Muscle of arm (tissue), 12 donors: ENCODE data around the gene SLC2A1. TPM values are rescaled to one million over a fixed set of nuclear protein-coding genes. Genes with fewer than 3 reads are reported as not detected.
A peak's percentile ranks its signal among the peaks of the same experiment; 100 is the strongest.

Experiments
- DNase-seq: peaks from one replicate; pipeline ENCODE4 v3.0.0-alpha.2; 2013
- polyA plus RNA-seq, 12 donors: library from polyadenylated mRNA; unstranded; fragments of 120-200 nt; gene quantifications; one replicate each; pipeline ENCODE4 v1.2.1, GENCODE V29; 2013; ENCODE audit not compliant: insufficient read length in 12 of 12

Gene SLC2A1
- polyA plus RNA-seq, 12 donors = 16.5 to 99.0 (median 23.9) TPM; not detected in 1

DNA sequence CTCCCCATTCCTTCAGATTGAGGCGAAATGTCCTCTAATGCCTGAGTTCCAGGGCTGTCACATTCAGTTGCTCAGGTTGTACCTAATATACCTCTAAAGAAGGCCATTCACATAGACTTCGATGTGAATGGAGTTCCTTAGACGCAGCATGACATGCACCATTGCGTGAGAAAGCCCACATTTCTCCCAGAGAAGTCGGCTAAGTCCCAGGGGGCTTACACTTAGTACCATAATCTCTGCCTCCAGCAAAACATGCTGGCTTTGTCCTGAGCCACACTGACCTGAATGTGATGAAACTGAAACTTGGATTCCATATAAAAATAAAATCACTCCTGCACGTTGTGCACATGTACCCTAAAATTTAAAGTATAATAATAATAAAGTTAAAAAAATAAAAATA is 23.2 kb upstream of the SLC2A1 start:
- DNase-seq = no peak

DNA sequence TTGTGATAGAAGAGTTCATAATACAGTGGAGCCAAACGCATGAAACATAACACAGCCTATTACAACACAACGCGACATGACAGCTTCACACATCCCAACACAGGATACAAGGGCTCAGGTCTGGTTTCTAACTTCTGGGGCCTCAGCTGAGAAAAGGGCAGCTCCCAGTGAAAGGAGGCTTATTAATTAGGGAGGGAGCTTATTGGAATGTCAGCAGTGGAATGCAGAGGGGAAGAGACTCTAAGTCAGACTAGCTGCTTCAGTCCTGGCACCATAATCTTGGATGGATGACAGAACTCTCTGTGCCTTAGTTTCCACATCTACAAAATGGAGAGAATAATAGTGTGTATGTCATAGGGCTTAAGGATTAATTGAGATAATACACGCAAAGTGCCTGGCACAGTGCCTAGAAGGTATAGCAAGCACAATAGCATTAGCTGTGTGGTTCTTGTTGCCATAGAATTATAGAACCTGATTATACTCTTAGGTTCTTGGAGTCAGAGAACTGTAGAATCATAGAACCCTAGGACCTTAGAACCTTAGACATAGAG is 22.7 kb upstream of the SLC2A1 start:
- no peak for DNase-seq

DNA sequence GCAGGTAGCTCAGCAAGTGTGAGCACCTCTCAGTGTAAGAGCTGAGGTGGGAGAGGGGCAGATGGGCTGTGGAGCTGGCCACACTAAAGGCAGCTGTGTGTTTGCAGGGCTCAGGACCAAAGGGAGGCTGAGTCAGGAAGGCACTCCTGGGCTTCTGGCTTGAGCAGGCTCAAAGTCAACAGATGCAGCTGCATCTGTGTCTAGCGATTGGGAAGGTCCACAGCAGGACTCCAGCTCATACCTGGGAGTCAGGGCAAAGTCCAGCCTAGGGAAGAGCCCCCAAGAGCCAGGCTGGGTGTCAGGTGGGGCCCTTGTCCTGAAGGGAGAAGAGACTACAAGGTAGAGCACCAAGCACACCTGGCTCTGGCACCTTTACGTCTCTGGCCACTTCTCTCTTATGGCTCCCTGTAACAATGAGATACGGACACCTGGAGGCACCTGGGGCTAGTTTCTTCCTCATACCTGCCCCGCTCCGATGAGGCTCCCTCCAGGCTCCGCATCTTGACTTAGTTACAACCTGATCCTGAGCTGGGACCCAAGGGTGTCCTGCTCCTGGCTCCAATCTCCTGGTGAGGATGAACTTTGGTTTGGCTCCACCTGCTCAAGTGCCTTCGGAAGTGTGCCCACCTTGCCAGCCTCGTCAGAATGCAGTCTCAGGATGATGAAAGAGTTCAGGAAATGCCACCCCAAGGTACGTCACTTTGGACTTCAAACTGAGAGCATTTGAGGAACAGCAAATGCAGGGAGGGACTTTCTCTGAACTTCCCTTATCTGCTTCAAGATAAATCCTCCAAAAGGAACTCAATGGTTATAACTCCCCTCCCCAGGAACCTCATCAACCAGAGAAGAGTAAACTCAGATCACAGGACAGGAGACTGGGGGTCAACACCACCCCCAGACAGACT is 21.5 kb upstream of the SLC2A1 start:
- DNase-seq = no peak

DNA sequence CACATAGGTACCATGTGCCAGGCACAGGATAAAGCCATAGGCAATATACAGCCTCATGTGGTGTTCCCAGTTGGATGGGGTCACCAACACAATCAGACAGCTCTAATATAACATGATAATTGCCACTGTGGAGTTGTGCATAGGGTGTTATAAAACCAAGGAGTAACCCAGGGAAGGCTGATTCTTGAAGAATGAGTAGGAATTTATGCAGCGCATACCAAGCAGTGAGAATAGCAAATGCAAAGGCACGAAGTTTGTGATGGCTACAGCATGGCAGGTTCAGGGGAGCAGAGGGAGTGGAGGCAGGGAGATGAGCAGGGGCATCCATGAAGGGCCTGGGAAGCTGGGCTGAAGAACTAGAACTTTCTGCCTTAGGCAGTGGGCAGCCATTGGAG is 20.4 kb upstream of the SLC2A1 start:
- no peak for DNase-seq

GRCh38 chr1:42978317-42979035 is 19.8 kb upstream of the SLC2A1 start:
- DNase-seq = no peak

DNA sequence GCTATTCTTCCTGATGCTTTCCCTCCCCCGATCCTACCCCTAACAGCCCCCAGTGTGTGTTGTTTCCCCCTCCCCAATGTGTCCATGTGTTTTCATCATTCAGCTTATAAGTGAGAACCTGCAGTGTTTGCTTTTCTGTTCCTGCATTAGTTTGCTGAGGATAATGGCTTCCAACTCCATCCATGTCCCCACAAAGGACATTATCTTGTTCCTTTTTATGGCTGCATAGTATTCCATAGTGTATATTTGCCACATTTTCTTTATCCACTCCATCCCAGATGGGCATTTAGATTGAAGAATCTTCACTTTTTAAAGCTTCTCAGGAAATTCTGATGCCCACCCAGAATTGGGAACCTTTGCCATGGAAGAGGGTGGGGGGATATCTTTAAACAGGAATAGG is 19.0 kb upstream of the SLC2A1 start:
- no peak for DNase-seq

- DNase-seq = no peak
Observed at GRCh38 chr1:42975561-42976225, 17.0 kb upstream of the SLC2A1 start.

- DNase-seq = no peak
Observed at GRCh38 chr1:42974767-42975437, 16.2 kb upstream of the SLC2A1 start.

GRCh38 chr1:42973799-42974198 is 15.1 kb upstream of the SLC2A1 start:
- DNase-seq = no peak

- no peak for DNase-seq
Observed at GRCh38 chr1:42973286-42973685, 14.6 kb upstream of the SLC2A1 start.

DNA sequence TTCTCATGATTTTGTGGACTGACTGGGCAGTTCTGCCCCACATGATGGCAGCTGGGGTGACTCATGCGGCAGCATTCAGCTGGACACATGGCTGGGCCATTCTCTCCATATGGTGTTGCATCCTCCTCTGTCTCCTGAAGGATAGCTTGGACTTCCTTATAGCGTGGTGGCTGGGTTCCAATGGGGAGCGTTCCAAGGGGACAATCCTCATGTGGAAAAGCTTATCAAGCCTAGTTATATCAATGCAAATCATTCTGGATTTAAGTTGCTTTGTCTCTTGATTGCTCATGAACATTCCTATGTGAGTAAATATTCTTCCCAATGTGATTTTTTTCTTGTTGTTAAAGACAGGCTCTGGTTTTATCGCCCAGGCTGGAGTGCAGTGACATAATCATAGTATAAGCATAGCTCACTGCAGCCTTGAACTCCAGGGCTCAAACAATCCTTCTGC is 13.2 kb upstream of the SLC2A1 start:
- DNase-seq = peak; percentile 24

DNA sequence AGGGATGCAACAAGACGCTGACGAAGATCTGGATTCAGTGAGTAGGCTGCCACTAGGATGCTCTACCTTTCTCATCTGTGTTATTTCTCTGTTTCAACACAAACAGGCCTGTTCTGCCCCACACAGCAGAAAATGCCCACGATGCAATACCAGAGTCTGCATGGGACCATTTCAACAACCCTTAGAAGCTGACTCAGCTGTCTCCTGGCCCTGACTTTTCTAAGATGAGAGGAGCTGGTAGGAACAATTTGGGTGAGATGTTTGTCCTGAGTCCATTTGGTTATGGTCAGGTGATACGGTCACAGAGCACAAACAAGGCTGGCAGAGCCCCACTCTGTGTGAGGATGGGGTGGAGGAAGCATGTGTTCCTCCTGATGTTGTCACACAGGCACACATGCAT is 11.5 kb upstream of the SLC2A1 start:
- no peak for DNase-seq

GRCh38 chr1:42968654-42969053 is 10.0 kb upstream of the SLC2A1 start:
- no peak for DNase-seq

GRCh38 chr1:42966688-42967612 is 8.3 kb upstream of the SLC2A1 start:
- DNase-seq = no peak

DNA sequence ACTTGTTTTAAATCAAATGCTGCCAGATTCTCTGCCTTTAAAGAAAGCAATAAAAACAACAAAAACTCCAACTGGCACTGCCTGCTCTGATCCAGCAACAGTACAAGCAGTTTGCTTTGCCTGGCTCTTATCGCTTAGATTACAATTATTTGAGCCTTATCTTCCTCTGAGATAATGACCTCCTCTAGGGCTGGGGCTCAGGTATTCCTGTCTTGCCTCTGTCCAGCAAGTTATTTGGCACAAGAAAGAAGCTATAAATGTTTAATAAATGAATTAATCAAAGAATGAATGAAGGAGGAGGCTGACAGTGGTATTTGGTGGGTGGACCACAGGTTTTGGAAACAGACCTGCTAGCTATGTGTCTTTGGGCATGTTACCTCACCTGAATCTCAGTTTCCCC is 6.7 kb upstream of the SLC2A1 start:
- DNase-seq = no peak

DNA sequence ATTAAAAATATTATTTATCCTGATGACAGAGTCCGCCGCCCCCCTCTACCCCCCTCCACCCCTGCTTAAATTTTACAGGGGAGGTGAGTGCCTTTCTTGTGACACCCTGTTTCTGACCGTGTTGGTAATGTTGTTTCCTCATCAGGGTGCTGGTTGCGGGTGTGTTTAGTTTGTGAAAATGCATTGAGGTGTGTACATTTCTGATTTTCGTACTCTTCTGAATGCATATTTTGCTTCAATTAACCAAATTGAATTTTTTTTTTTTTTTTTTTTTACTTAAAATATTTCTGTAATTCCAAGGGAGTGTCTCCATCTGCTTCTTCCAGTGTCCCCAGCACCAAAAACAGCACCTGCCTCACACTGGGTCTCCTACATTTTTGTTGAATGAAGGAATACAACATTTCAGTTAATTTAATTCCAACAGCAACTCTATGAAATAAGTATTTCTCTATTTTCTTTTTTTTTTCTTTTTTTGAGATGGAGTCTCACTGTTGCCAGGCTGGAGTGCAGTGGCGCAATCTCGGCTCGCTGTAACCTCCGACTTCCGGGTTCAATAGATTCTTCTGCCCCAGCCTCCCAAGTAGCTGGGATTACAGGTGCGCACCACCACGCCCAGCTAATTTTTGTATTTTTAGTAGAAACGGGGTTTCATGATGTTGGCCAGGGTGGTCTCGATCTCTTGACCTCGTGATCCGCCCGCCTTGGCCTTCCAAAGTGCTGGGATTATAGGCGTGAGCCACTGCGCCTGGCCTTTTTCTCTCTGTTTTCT is 5.6 kb upstream of the SLC2A1 start:
- no peak for DNase-seq

- DNase-seq = no peak
Observed at GRCh38 chr1:42963378-42964043, 4.8 kb upstream of the SLC2A1 start.

DNA sequence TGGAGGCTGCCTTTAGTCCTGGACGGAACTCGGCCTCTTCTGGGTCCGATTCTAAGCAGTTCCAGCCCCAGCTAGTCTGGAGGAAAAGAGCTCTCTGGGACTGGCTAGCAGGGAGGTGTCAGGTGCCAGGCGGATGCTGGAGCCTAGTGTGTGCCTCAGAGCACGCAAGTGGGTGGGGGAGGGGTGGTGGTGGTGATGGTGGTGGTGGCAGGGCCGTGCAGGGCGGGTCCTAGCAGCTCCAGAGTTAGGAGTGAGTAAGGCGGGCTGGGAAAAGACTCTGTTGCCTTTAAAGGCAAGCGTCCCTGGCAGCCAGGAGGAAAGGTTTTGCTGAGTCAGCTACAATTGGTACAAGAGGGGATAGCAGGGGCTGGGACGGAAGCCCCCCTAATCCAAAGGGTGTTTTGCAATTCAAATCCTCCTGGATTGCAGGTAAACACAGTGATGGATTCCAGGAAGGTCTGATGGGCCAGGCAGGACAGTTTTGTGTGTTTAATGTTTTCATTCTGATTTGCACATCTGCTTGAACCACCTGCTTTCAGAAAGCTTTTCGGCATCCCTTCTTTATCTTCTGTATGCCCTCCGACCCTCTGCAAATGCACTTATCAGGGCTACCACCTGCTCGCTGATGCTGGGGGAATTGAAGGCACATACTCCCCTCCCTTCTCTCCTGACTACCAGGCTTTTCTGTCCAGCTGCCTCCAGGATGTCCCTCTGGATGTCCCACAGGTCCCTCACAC is 4.1 kb upstream of the SLC2A1 start:
- DNase-seq = no peak
